HG02623 (cell line): ENCODE data around the gene OR4C15.

Experiments used
- ATAC-seq: cut with Tn5 transposase; IDR thresholded peaks from one replicate; pipeline ENCODE4 v1.9.1; 2021; ENCODE audit warnings: moderate library complexity; ENCODE audit not compliant: unreplicated experiment

OR4C15 gene

GRCh38 chr11:55554169-55554568 is at the start of gene OR4C15:
OR4C15 (plus strand) TSS chr11:55554469; CDS start chr11:55554469, 0 bp downstream.
- ATAC-seq, result no peak

- no peak for ATAC-seq
Measured at GRCh38 chr11:55571828-55572227, 17.6 kb downstream of the OR4C15 start, which contains the start of gene OR4C16. OR4C16 (plus strand) TSS chr11:55572128; CDS start chr11:55572128, 0 bp downstream.

GRCh38 chr11:55572548-55572947 is 18.3 kb downstream of the OR4C15 start:
- no peak for ATAC-seq
